Caco-2 (cell line): ENCODE measurements around the gene TNFRSF18. TPM values are rescaled to one million over a fixed set of nuclear protein-coding genes. Genes with fewer than 3 reads are reported as not detected.

ENCODE experiments used
- BruUV-seq: library from RNA; stranded (reverse); fragments of 400-500 nt; replicated peaks from 2 replicates; lab custom pipeline; 2021; lab: Mats Ljungman, UMichigan
- CTCF ChIA-PET: fragments of 300-600 bp; sonication (Branson Sonifier 250); formaldehyde crosslinking; loops from one replicate; lab custom pipeline; 2022; ENCODE audit warnings: antibody characterized with exemption; lab: Charles Lee
- POLR2A ChIA-PET: fragments of 300-600 bp; sonication (Branson Sonifier 250); formaldehyde crosslinking; loops from one replicate; lab custom pipeline; 2022; ENCODE audit warnings: antibody characterized with exemption; lab: Charles Lee
- DNase-seq, 2 experiments: peaks; one replicate each; pipeline versions ENCODE4 v3.0.0 to v3.0.0-alpha.2; 2020 to 2022
- H3K27me3 ChIP-seq: replicated peaks from 2 replicates; pipeline ENCODE4 v1.6.0; 2011; ENCODE audit warnings: low read length; ENCODE audit not compliant: control insufficient read depth, insufficient read depth
- H3K36me3 ChIP-seq: 2 replicates; pipeline ENCODE4 v1.5.1; 2011; ENCODE audit warnings: low read length; ENCODE audit not compliant: control insufficient read depth, insufficient read depth
- H3K4me1 ChIP-seq: fragments of 250-450 bp; sonication (Bioruptor Pico); 2 replicates; pipeline ENCODE4 v1.5.1; 2020; ENCODE audit warnings: mild to moderate bottlenecking
- H3K4me3 ChIP-seq: 2 replicates; pipeline ENCODE4 v1.5.1; 2011; ENCODE audit warnings: low read depth, mild to moderate bottlenecking, control low read depth, low read length
- H3K9me3 ChIP-seq: fragments of 250-450 bp; sonication (Bioruptor Pico); 2 replicates; pipeline ENCODE4 v1.5.1; 2020; ENCODE audit warnings: mild to moderate bottlenecking, moderate library complexity
- H3K27ac Mint-ChIP-seq: one replicate; pipeline ENCODE4 v1.8.0; 2022; ENCODE audit warnings: mixed read lengths; ENCODE audit not compliant: unreplicated experiment
- H3K27me3 Mint-ChIP-seq: one replicate; pipeline ENCODE4 v1.8.0; 2022; ENCODE audit warnings: mixed read lengths; ENCODE audit not compliant: insufficient read depth, unreplicated experiment
- H3K36me3 Mint-ChIP-seq: one replicate; pipeline ENCODE4 v1.8.0; 2022; ENCODE audit warnings: mild to moderate bottlenecking, mixed read lengths; ENCODE audit not compliant: insufficient read depth, unreplicated experiment
- H3K4me1 Mint-ChIP-seq: one replicate; pipeline ENCODE4 v1.8.0; 2022; ENCODE audit warnings: low read depth, mixed read lengths; ENCODE audit not compliant: unreplicated experiment
- H3K4me3 Mint-ChIP-seq: one replicate; pipeline ENCODE4 v1.8.0; 2022; ENCODE audit warnings: mild to moderate bottlenecking, moderate library complexity, mixed read lengths; ENCODE audit not compliant: unreplicated experiment
- H3K9me3 Mint-ChIP-seq: one replicate; pipeline ENCODE4 v1.8.0; 2022; ENCODE audit warnings: mixed read lengths; ENCODE audit not compliant: unreplicated experiment
- intact Hi-C: fragments of 100-400 bp; cut with micrococcal nuclease; formaldehyde crosslinking; loops from one replicate; pipeline ENCODE4 v1.10.0; 2022; ENCODE audit not compliant: unreplicated experiment
- total RNA-seq: library from RNA; stranded (reverse); gene quantifications from 2 replicates; pipeline ENCODE4 v1.2.3, GENCODE V29; 2022
- TF ChIP-seq, protein P1 (sequence below), 2 experiments: fragments of 200-600 bp in 1 of 2; IDR thresholded peaks; 1 replicate in 1 of 2; 2 replicates in 1 of 2; pipeline versions ENCODE4 v1.5.1 to v1.8.0; 2011 to 2022; ENCODE audit warnings: antibody characterized with exemption in 1 of 2, control low read depth in 1 of 2, inconsistent platforms in 1 of 2, low read depth in 1 of 2, low read length in 1 of 2, mild to moderate bottlenecking in 1 of 2, moderate library complexity in 1 of 2; ENCODE audit not compliant: insufficient read depth in 1 of 2, severe bottlenecking in 1 of 2, unreplicated experiment in 1 of 2

The TNFRSF18 gene
- total RNA-seq, 1 experiment from 2014 or later, result not detected

- H3K4me1 ChIP-seq, result no peaks in the 10 kb centered on the region
- peaks cover 8% of the 10 kb centered on the region for H3K36me3 Mint-ChIP-seq
- H3K9me3 Mint-ChIP-seq, result no peaks in the 10 kb centered on the region
- H3K4me1 Mint-ChIP-seq, result no peaks in the 10 kb centered on the region
- no TSS peak for BruUV-seq
- no peak overlapping the region for H3K4me3 Mint-ChIP-seq
- intact Hi-C loops, result no loop called here
- no peak overlapping the region for H3K27ac Mint-ChIP-seq
- no peaks in the 10 kb centered on the region for H3K9me3 ChIP-seq
- no peak for DNase-seq
- POLR2A ChIA-PET, result no interaction called here
- TF ChIP-seq, protein P1, sequence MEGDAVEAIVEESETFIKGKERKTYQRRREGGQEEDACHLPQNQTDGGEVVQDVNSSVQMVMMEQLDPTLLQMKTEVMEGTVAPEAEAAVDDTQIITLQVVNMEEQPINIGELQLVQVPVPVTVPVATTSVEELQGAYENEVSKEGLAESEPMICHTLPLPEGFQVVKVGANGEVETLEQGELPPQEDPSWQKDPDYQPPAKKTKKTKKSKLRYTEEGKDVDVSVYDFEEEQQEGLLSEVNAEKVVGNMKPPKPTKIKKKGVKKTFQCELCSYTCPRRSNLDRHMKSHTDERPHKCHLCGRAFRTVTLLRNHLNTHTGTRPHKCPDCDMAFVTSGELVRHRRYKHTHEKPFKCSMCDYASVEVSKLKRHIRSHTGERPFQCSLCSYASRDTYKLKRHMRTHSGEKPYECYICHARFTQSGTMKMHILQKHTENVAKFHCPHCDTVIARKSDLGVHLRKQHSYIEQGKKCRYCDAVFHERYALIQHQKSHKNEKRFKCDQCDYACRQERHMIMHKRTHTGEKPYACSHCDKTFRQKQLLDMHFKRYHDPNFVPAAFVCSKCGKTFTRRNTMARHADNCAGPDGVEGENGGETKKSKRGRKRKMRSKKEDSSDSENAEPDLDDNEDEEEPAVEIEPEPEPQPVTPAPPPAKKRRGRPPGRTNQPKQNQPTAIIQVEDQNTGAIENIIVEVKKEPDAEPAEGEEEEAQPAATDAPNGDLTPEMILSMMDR (IDR thresholded peaks at IDR 0.05; ENCODE audit: insufficient read depth in 1 of 2, low read depth in 1 of 2, low read length in 1 of 2, severe bottlenecking in 1 of 2, unreplicated experiment in 1 of 2), result no peak
- CTCF ChIA-PET, result no interaction called here
- H3K4me3 ChIP-seq, result no peak overlapping the region
- no peaks in the 10 kb centered on the region for H3K36me3 ChIP-seq
- no peaks in the 10 kb centered on the region for H3K27me3 ChIP-seq
- H3K27me3 Mint-ChIP-seq, result no peaks in the 10 kb centered on the region
Observed at GRCh38 chr1:1211541-1212441, 5.4 kb upstream of the TNFRSF18 start.

DNA sequence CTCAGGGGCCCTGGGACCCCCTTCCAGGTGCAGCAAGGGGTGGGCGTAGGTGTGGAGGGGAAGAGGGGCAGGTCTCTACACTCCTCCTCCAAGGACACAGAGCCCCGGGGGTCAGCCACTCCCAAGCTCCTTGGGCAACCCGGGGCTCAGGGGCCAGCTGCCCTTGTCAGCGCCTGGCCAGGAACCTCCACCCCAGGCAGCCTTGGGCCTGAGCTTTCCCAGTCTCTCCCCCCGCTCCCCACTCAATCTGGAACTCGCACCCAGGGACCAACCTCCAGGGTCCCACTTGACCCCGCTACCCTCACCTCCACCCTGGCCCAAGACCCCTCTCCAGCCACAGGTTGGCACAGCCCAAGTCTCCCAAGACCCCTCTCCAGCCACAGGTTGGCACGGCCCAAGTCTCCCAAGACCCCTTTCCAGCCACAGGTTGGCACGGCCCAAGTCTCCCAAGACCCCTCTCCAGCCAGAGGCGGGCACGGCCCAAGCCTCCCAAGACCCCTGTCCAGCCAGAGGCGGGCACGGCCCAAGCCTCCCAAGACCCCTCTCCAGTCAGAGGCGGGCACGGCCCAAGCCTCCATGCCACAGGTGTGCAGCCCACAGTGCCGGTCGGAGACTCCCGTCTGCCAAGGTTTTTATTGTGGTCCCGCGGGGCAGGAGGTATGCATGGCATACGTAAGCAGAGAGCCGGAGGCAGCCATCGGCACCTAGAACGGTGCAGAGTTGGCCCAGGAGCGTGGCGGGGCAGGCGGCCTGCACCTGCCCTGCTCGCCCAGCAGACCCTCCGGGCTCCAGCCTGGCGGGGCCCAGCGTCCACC, 4.5 kb upstream of the TNFRSF18 start:
- H3K36me3 ChIP-seq, result no peaks in the 10 kb centered on the region
- no TSS peak for BruUV-seq
- H3K4me3 Mint-ChIP-seq, result no peak overlapping the region
- DNase-seq, result no peak
- CTCF ChIA-PET, result no interaction called here
- intact Hi-C loops, result no loop called here
- H3K27ac Mint-ChIP-seq, result no peak overlapping the region
- H3K27me3 Mint-ChIP-seq, result no peaks in the 10 kb centered on the region
- H3K4me3 ChIP-seq, result no peak overlapping the region
- no peaks in the 10 kb centered on the region for H3K36me3 Mint-ChIP-seq
- H3K4me1 Mint-ChIP-seq, result no peaks in the 10 kb centered on the region
- H3K27me3 ChIP-seq, result no peaks in the 10 kb centered on the region
- no peaks in the 10 kb centered on the region for H3K9me3 Mint-ChIP-seq
- POLR2A ChIA-PET, result no interaction called here
- H3K4me1 ChIP-seq, result no peaks in the 10 kb centered on the region
- TF ChIP-seq, protein P1 (IDR thresholded peaks at IDR 0.05; ENCODE audit: insufficient read depth in 1 of 2, low read depth in 1 of 2, low read length in 1 of 2, severe bottlenecking in 1 of 2, unreplicated experiment in 1 of 2), result no peak
- no peaks in the 10 kb centered on the region for H3K9me3 ChIP-seq

GRCh38 chr1:1208713-1209433, 2.5 kb upstream of the TNFRSF18 start:
- Histone ChIP-seq H3K36me3 (no peaks in the 10 kb centered on the region), H3K4me1 (no peaks in the 10 kb centered on the region), H3K4me3 (no peak overlapping the region), H3K27me3 (no peaks in the 10 kb centered on the region), H3K9me3 (no peaks in the 10 kb centered on the region)
- no TSS peak for BruUV-seq
- no peaks in the 10 kb centered on the region for H3K9me3 Mint-ChIP-seq
- H3K36me3 Mint-ChIP-seq, result no peaks in the 10 kb centered on the region
- no peak overlapping the region for H3K4me3 Mint-ChIP-seq
- intact Hi-C loops, result no loop called here
- H3K27ac Mint-ChIP-seq, result no peak overlapping the region
- no peaks in the 10 kb centered on the region for H3K27me3 Mint-ChIP-seq
- POLR2A ChIA-PET, result no interaction called here
- no peaks in the 10 kb centered on the region for H3K4me1 Mint-ChIP-seq
- no peak for DNase-seq
- TF ChIP-seq, protein P1 (IDR thresholded peaks at IDR 0.05; ENCODE audit: insufficient read depth in 1 of 2, low read depth in 1 of 2, low read length in 1 of 2, severe bottlenecking in 1 of 2, unreplicated experiment in 1 of 2), result no peak
- CTCF ChIA-PET, result no interaction called here
